H1 (cell line): ENCODE data around the gene DLX5. TPM values are rescaled to one million over a fixed set of nuclear protein-coding genes. Genes with fewer than 3 reads are reported as not detected.
A peak's percentile ranks its signal among the peaks of the same experiment; 100 is the strongest.

Experiments
- CTCF ChIA-PET: fragments of 300-600 bp; sonication (Branson Sonifier 250); formaldehyde crosslinking; loops from one replicate; lab custom pipeline; 2021; ENCODE audit not compliant: partially characterized antibody; lab: Charles Lee
- POLR2A ChIA-PET: fragments of 300-600 bp; sonication (Branson Sonifier 250); formaldehyde crosslinking; loops from one replicate; lab custom pipeline; 2021; ENCODE audit warnings: inconsistent platforms; ENCODE audit not compliant: partially characterized antibody; lab: Charles Lee
- DNase-seq, 2 experiments: peaks; one replicate each; pipeline versions ENCODE4 v3.0.0 to v3.0.0-alpha.2; 2010 to 2022; ENCODE audit warnings: low spot score in 2 of 2, low read depth in 1 of 2, mixed read lengths in 1 of 2
- FAIRE-seq: peaks from 2 replicates; lab custom pipeline; 2011; peaks lifted over from hg19 to GRCh38; lab: Jason Lieb, UNC
- H2AFZ ChIP-seq: 2 replicates; pipeline ENCODE4 v1.8.1; 2012; ENCODE audit warnings: low read length, inconsistent platforms
- H2AK5ac ChIP-seq: 2 replicates; pipeline ENCODE4 v1.6.1; 2013; ENCODE audit warnings: low read depth, low read length
- H2BK120ac ChIP-seq: replicated peaks from 2 replicates; pipeline ENCODE3; 2013; ENCODE audit warnings: low read depth, low read length, inconsistent platforms
- H2BK12ac ChIP-seq: 2 replicates; pipeline ENCODE4 v1.6.1; 2013; ENCODE audit warnings: low read depth, low read length
- H2BK15ac ChIP-seq: 2 replicates; pipeline ENCODE4 v1.6.1; 2013; ENCODE audit warnings: low read length
- H2BK20ac ChIP-seq: 2 replicates; pipeline ENCODE4 v1.6.1; 2013; ENCODE audit warnings: low read length
- H2BK5ac ChIP-seq: 2 replicates; pipeline ENCODE4 v1.6.1; 2013; ENCODE audit warnings: low read depth, low read length
- H3K14ac ChIP-seq: 2 replicates; pipeline ENCODE4 v1.6.1; 2013; ENCODE audit warnings: inconsistent platforms; ENCODE audit not compliant: insufficient read length
- H3K18ac ChIP-seq: 2 replicates; pipeline ENCODE4 v1.6.1; 2013; ENCODE audit warnings: low read length; ENCODE audit errors: extremely low read depth
- H3K23ac ChIP-seq: 2 replicates; pipeline ENCODE4 v1.6.1; 2013; ENCODE audit warnings: inconsistent platforms; ENCODE audit not compliant: insufficient read length
- H3K23me2 ChIP-seq: 2 replicates; pipeline ENCODE4 v1.6.1; 2013; ENCODE audit warnings: low read depth, low read length
- H3K27ac ChIP-seq: 2 replicates; pipeline ENCODE4 v1.6.1; 2011; ENCODE audit warnings: low read depth, low read length, inconsistent platforms
- H3K27me3 ChIP-seq, 4 experiments: replicated peaks in 1 of 4; 1 replicate in 1 of 4; 2 replicates in 3 of 4; pipeline versions ENCODE4 v1.6.1 to v1.8.1; 2011 to 2013; ENCODE audit warnings: low read length in 3 of 4, mild to moderate bottlenecking in 3 of 4, inconsistent platforms in 2 of 4, mixed read lengths in 2 of 4, moderate library complexity in 1 of 4; ENCODE audit not compliant: control insufficient read depth in 3 of 4, insufficient read depth in 3 of 4; ENCODE audit errors: extremely low read depth in 1 of 4
- H3K36me3 ChIP-seq, 4 experiments: 2 replicates each; pipeline versions ENCODE4 v1.6.1 to v1.8.1; 2011 to 2013; ENCODE audit warnings: mild to moderate bottlenecking in 4 of 4, low read length in 3 of 4, moderate library complexity in 2 of 4, control low read depth in 1 of 4, inconsistent platforms in 1 of 4; ENCODE audit not compliant: insufficient read depth in 4 of 4, control insufficient read depth in 2 of 4
- H3K4ac ChIP-seq: replicated peaks from 2 replicates; pipeline ENCODE3; 2013; ENCODE audit warnings: low read length, low read depth, mixed read lengths, inconsistent platforms; ENCODE audit not compliant: insufficient read length
- H3K4me1 ChIP-seq, 4 experiments: replicated peaks in 1 of 4; 1 replicate in 1 of 4; 2 replicates in 3 of 4; pipeline versions ENCODE4 v1.6.1 to v1.8.1; 2011 to 2013; ENCODE audit warnings: low read length in 3 of 4, inconsistent platforms in 2 of 4, mixed read lengths in 1 of 4; ENCODE audit not compliant: insufficient read depth in 4 of 4, control insufficient read depth in 3 of 4
- H3K4me2 ChIP-seq, 2 experiments: 2 replicates each; pipeline versions ENCODE4 v1.6.1 to v1.8.1; 2011 to 2013; ENCODE audit warnings: low read depth in 2 of 2, low read length in 2 of 2, control low read depth in 1 of 2, inconsistent platforms in 1 of 2, mild to moderate bottlenecking in 1 of 2; ENCODE audit not compliant: insufficient read depth in 1 of 2
- H3K4me3 ChIP-seq, 4 experiments: fragments of 200-600, 300-600 bp in 1 of 4; sonication (generic), shearing (Covaris generic), sonication (Bioruptor Twin) in 1 of 4; 2 replicates each; pipeline versions ENCODE4 v1.5.1 to v1.8.1; 2011 to 2016; ENCODE audit warnings: low read length in 4 of 4, low read depth in 3 of 4, control low read depth in 2 of 4, inconsistent platforms in 2 of 4, mild to moderate bottlenecking in 2 of 4, mixed read lengths in 1 of 4, moderate library complexity in 1 of 4; ENCODE audit not compliant: insufficient read depth in 2 of 4; ENCODE audit errors: extremely low read depth in 1 of 4
- H3K56ac ChIP-seq: replicated peaks from 2 replicates; pipeline ENCODE3; 2013; ENCODE audit warnings: low read depth, mild to moderate bottlenecking, mixed read lengths, low read length, inconsistent platforms; ENCODE audit not compliant: insufficient read length
- H3K79me1 ChIP-seq: 2 replicates; pipeline ENCODE4 v1.6.1; 2013; ENCODE audit warnings: low read depth, low read length, control low read depth
- H3K79me2 ChIP-seq, 2 experiments: 2 replicates each; pipeline versions ENCODE4 v1.6.1 to v1.8.1; 2012 to 2013; ENCODE audit warnings: low read length in 2 of 2, mild to moderate bottlenecking in 2 of 2, inconsistent platforms in 1 of 2; ENCODE audit not compliant: insufficient read depth in 2 of 2, control insufficient read depth in 1 of 2
- H3K9ac ChIP-seq, 4 experiments: replicated peaks in 1 of 4; 1 replicate in 1 of 4; 2 replicates in 3 of 4; pipeline versions ENCODE4 v1.6.1 to v1.8.1; 2011 to 2013; ENCODE audit warnings: low read depth in 3 of 4, low read length in 3 of 4, control low read depth in 2 of 4, mild to moderate bottlenecking in 2 of 4, moderate library complexity in 2 of 4, inconsistent platforms in 1 of 4; ENCODE audit errors: extremely low read depth in 1 of 4
- H3K9me3 ChIP-seq, 2 experiments: 2 replicates each; pipeline versions ENCODE4 v1.6.1 to v1.8.1; 2012 to 2013; ENCODE audit warnings: mild to moderate bottlenecking in 2 of 2, moderate library complexity in 2 of 2, control low read depth in 1 of 2, inconsistent platforms in 1 of 2, low read depth in 1 of 2, low read length in 1 of 2, mixed read lengths in 1 of 2; ENCODE audit not compliant: insufficient read depth in 2 of 2
- H4K20me1 ChIP-seq, 2 experiments: replicated peaks in 1 of 2; 2 replicates each; pipeline versions ENCODE3 to v1.8.1; 2011 to 2013; ENCODE audit warnings: inconsistent platforms in 2 of 2, low read length in 2 of 2, mild to moderate bottlenecking in 1 of 2; ENCODE audit not compliant: insufficient read depth in 2 of 2, control insufficient read depth in 1 of 2
- H4K5ac ChIP-seq: 2 replicates; pipeline ENCODE4 v1.6.1; 2013; ENCODE audit warnings: low read length, low read depth, mixed read lengths, inconsistent platforms; ENCODE audit not compliant: insufficient read length
- H4K8ac ChIP-seq: 2 replicates; pipeline ENCODE4 v1.8.0; 2013; ENCODE audit warnings: mild to moderate bottlenecking, moderate library complexity, low read length, inconsistent platforms; ENCODE audit not compliant: insufficient read depth; ENCODE audit errors: extremely low read depth
- H4K91ac ChIP-seq: replicated peaks from 2 replicates; pipeline ENCODE3; 2013; ENCODE audit warnings: low read length, mixed read lengths, inconsistent platforms; ENCODE audit not compliant: insufficient read length
- CTBP2 ChIP-seq: IDR thresholded peaks from 2 replicates; pipeline ENCODE4 v1.7.0; 2011; ENCODE audit warnings: borderline replicate concordance, mild to moderate bottlenecking, moderate library complexity, mixed read lengths, low read length; ENCODE audit not compliant: insufficient read depth, insufficient read length
- EGR1 ChIP-seq: IDR thresholded peaks from 2 replicates; pipeline ENCODE4 v1.6.1; 2011; ENCODE audit warnings: low read depth, low read length, borderline replicate concordance
- GABPA ChIP-seq: IDR thresholded peaks from 2 replicates; pipeline ENCODE4 v1.6.1; 2011; ENCODE audit warnings: mild to moderate bottlenecking, low read length, moderate library complexity, borderline replicate concordance; ENCODE audit not compliant: insufficient read depth
- RNF2 ChIP-seq: fragments of 200-900, 300-1000 bp; sonication (generic); IDR thresholded peaks from 2 replicates; pipeline ENCODE4 v1.7.1; 2016; ENCODE audit warnings: borderline replicate concordance, low read depth, mild to moderate bottlenecking, antibody characterized with exemption, low read length; ENCODE audit not compliant: poor library complexity, severe bottlenecking; ENCODE audit errors: missing control alignments
- SUZ12 ChIP-seq: fragments of 200-600 bp; sonication (generic); IDR thresholded peaks from 2 replicates; pipeline ENCODE4 v1.6.1; 2012; ENCODE audit warnings: mild to moderate bottlenecking, inconsistent platforms, low read length, moderate library complexity, mixed read lengths
- TCF12 ChIP-seq: IDR thresholded peaks from 2 replicates; pipeline ENCODE4 v1.6.1; 2011; ENCODE audit warnings: low read depth, mild to moderate bottlenecking, low read length
- WGBS, 2 experiments: shearing (Covaris generic) in 1 of 2; methylation state at CpG; one replicate each; pipeline versions ENCODE4 v1.1.6 to v1.1.7; 2013 to 2015; ENCODE audit warnings: low lambda C conversion rate in 2 of 2, mixed read lengths in 2 of 2, inconsistent platforms in 1 of 2, low coverage in 1 of 2, missing lambda C conversion rate in 1 of 2; ENCODE audit not compliant: insufficient replicate concordance in 2 of 2, insufficient coverage in 1 of 2, insufficient read length in 1 of 2; ENCODE audit errors: extremely low coverage in 1 of 2, missing lambda C conversion rate in 1 of 2; 5-methylcytosine and 5-hydroxymethylcytosine counted together
- polyA plus RNA-seq, 7 experiments: library from polyadenylated mRNA; depleted of rRNA in 3 of 7; stranded (reverse) in 5 of 7; unstranded in 2 of 7; fragments of >200 nt in 5 of 7; fragments of 200-250 nt in 2 of 7; gene quantifications; 1 replicate in 5 of 7; 2 replicates in 1 of 7; 4 replicates in 1 of 7; pipeline versions ENCODE4 v1.2.1 to v1.2.3, GENCODE V29; 2011 to 2013; ENCODE audit warnings: missing spikeins in 2 of 7, mixed read lengths in 2 of 7
- total RNA-seq: library from RNA; stranded (reverse); fragmentation: NEBNext Ultra II Directional; extraction: Animal tissue kit (Norgen Biotek cat#: 25700); gene quantifications from 2 replicates; pipeline ENCODE4 v1.2.1, GENCODE V29; 2021
- TF ChIP-seq, protein P1 (sequence below), 3 experiments: IDR thresholded peaks; 1 replicate in 2 of 3; 2 replicates in 1 of 3; pipeline versions ENCODE4 v1.5.1 to v1.6.1; 2011; ENCODE audit warnings: low read length in 3 of 3, mild to moderate bottlenecking in 3 of 3, inconsistent platforms in 2 of 3, low read depth in 1 of 3, moderate library complexity in 1 of 3; ENCODE audit not compliant: insufficient read depth in 1 of 3; ENCODE audit errors: control extremely low read depth in 1 of 3

Gene DLX5
- total and polyA plus RNA-seq, 2 of the 8 experiments (the other 6 are each of a cell fraction or from before 2014, with no cell fraction given): not detected

GRCh38 chr7:97016381-97017191 lies 8.0 kb downstream of the DLX5 start:
- ChIA-PET CTCF (interaction anchor here (0.6 to 10.2 kb wide), 9 partner anchors 10 to 635 kb away, joined by 3 to 150 read pairs (median 3); partner anchors contain the start of genes DLX5 and DLX6), POLR2A (interaction anchor here (1.1 to 2.3 kb wide), 6 partner anchors 10 to 27 kb away, joined by 4 to 10 read pairs (median 4); partner anchors contain the start of gene DLX6)
- H3K4me3 ChIP-seq: peak overlapping the region; percentile 22 to 52 (median 33); a peak in 6 of 8 replicates
- H3K27me3 ChIP-seq: peaks cover 94 to 100% (median 99%) of the 10 kb centered on the region in 4 experiments
- no peak overlapping the region for H3K9ac ChIP-seq
- H2BK20ac ChIP-seq: no peak overlapping the region
- no peak overlapping the region for H2BK120ac ChIP-seq
- H2BK15ac ChIP-seq: no peak overlapping the region
- H4K5ac ChIP-seq: no peak overlapping the region
- H3K23me2 ChIP-seq: peaks cover 4% of the 10 kb centered on the region; the same call in 1 of the 2 replicates
- no peaks in the 10 kb centered on the region for H3K9me3 ChIP-seq
- H4K20me1 ChIP-seq: peaks cover 26 to 34% of the 10 kb centered on the region in 2 experiments
- H3K18ac ChIP-seq: no peak overlapping the region; the same call in none of the 2 replicates
- H3K4me2 ChIP-seq: peak overlapping the region; percentile 79
- H3K79me1 ChIP-seq: no peaks in the 10 kb centered on the region
- H3K14ac ChIP-seq: no peak overlapping the region
- H4K91ac ChIP-seq: no peak overlapping the region
- no peak overlapping the region for H3K27ac ChIP-seq
- DNase-seq (peak in 1 of 2 experiments; percentile 84), FAIRE-seq (no peak)
- no peak overlapping the region for H3K4ac ChIP-seq
- H2AFZ ChIP-seq: no peak overlapping the region
- H3K79me2 ChIP-seq: no peaks in the 10 kb centered on the region
- peaks cover 0 to 20% (median 13%) of the 10 kb centered on the region in 4 experiments; a peak in 5 of 7 replicates for H3K4me1 ChIP-seq
- H2BK12ac ChIP-seq: peak overlapping the region; percentile 80; the same call in 1 of the 2 replicates
- H3K36me3 ChIP-seq: no peaks in the 10 kb centered on the region; a peak in 1 of 8 replicates
- no peak overlapping the region for H3K56ac ChIP-seq
- H2BK5ac ChIP-seq: no peak overlapping the region
- 2% methylated on average over 44 of the region's 55 CpGs; no CpG with 5 or more reads in 1 of the 2 experiments for WGBS, 2 experiments
- H4K8ac ChIP-seq: no peak overlapping the region; the same call in 1 of the 2 replicates
- no peak overlapping the region for H2AK5ac ChIP-seq
- H3K23ac ChIP-seq: no peak overlapping the region
- peak; percentile 98 for TF ChIP-seq CTBP2
- peak; percentile 62; the same call in 1 of the 2 replicates for TF ChIP-seq EGR1
- TF ChIP-seq SUZ12: peak; percentile 89
- no peak for TF ChIP-seq GABPA
- peak; percentile 33 for TF ChIP-seq RNF2
- 0 out of 2 replicates have a peak, but pooled peaks have one; percentile 10 for TF ChIP-seq TCF12
- TF ChIP-seq, protein P1, sequence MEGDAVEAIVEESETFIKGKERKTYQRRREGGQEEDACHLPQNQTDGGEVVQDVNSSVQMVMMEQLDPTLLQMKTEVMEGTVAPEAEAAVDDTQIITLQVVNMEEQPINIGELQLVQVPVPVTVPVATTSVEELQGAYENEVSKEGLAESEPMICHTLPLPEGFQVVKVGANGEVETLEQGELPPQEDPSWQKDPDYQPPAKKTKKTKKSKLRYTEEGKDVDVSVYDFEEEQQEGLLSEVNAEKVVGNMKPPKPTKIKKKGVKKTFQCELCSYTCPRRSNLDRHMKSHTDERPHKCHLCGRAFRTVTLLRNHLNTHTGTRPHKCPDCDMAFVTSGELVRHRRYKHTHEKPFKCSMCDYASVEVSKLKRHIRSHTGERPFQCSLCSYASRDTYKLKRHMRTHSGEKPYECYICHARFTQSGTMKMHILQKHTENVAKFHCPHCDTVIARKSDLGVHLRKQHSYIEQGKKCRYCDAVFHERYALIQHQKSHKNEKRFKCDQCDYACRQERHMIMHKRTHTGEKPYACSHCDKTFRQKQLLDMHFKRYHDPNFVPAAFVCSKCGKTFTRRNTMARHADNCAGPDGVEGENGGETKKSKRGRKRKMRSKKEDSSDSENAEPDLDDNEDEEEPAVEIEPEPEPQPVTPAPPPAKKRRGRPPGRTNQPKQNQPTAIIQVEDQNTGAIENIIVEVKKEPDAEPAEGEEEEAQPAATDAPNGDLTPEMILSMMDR (IDR thresholded peaks at IDR 0.05; ENCODE audit: control extremely low read depth in 1 of 3, insufficient read depth in 1 of 3, low read depth in 1 of 3, low read length in 3 of 3): peak; percentile 51 to 57 (median 52)
